Parathyroid adenoma (tissue), 2 donors: ENCODE data around the gene HOXD4.
A peak's percentile ranks its signal among the peaks of the same experiment; 100 is the strongest.

Experiments
- H2AFZ ChIP-seq: fragments of 300-600 bp; sonication (generic); one replicate; pipeline ENCODE4 v1.7.0; 2017; ENCODE audit warnings: antibody characterized with exemption, mild to moderate bottlenecking
- H3K27ac ChIP-seq: fragments of 300-600 bp; sonication (generic); one replicate; pipeline ENCODE4 v1.7.0; 2017
- H3K27me3 ChIP-seq: fragments of 300-600 bp; sonication (generic); one replicate; pipeline ENCODE4 v1.7.0; 2017; ENCODE audit warnings: low read length; ENCODE audit not compliant: control insufficient read depth, insufficient read depth
- H3K36me3 ChIP-seq: fragments of 300-600 bp; sonication (generic); one replicate; pipeline ENCODE4 v1.7.0; 2017; ENCODE audit warnings: low read length; ENCODE audit not compliant: control insufficient read depth, insufficient read depth
- H3K4me1 ChIP-seq: fragments of 300-600 bp; sonication (generic); one replicate; pipeline ENCODE4 v1.7.0; 2017; ENCODE audit warnings: control low read depth
- H3K4me2 ChIP-seq: fragments of 300-600 bp; sonication (generic); one replicate; pipeline ENCODE4 v1.7.0; 2017; ENCODE audit warnings: low read length
- H3K4me3 ChIP-seq: fragments of 300-600 bp; sonication (generic); one replicate; pipeline ENCODE4 v1.7.0; 2017; ENCODE audit warnings: low read depth, low read length
- H3K79me2 ChIP-seq: fragments of 300-600 bp; sonication (generic); one replicate; pipeline ENCODE4 v1.7.0; 2017; ENCODE audit warnings: control low read depth
- H3K9ac ChIP-seq: fragments of 300-600 bp; sonication (generic); one replicate; pipeline ENCODE4 v1.7.0; 2017; ENCODE audit warnings: mild to moderate bottlenecking
- H3K9me3 ChIP-seq: fragments of 300-600 bp; sonication (generic); one replicate; pipeline ENCODE4 v1.7.0; 2017; ENCODE audit warnings: low read length; ENCODE audit not compliant: control insufficient read depth
- TF ChIP-seq, protein P1 (sequence below): fragments of 300-600 bp; sonication (generic); IDR thresholded peaks from one replicate; pipeline ENCODE4 v1.7.0; 2017; ENCODE audit warnings: antibody characterized with exemption, mild to moderate bottlenecking
- donor health status: primary hyperparathyroidism.

Gene HOXD4

DNA sequence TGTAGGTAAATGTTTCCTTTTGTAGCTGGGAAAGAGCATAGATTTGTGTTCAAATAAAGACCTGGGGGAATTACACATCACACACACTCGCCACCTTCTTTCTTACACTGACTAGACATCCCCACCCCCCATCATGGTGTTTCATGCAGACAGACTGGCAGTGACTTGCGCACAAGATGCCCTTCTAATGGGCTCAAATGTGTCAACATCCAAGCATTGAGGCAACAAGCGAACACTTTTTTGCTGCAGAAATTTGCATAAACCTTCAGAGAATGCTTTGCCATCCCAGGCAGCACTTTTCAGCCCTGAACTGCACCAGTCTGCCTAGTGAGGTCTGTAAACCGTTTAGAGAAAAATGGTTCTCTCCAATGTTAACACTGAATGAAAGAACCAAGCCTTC is 17.3 kb upstream of the HOXD4 start:
- TF ChIP-seq, protein P1, sequence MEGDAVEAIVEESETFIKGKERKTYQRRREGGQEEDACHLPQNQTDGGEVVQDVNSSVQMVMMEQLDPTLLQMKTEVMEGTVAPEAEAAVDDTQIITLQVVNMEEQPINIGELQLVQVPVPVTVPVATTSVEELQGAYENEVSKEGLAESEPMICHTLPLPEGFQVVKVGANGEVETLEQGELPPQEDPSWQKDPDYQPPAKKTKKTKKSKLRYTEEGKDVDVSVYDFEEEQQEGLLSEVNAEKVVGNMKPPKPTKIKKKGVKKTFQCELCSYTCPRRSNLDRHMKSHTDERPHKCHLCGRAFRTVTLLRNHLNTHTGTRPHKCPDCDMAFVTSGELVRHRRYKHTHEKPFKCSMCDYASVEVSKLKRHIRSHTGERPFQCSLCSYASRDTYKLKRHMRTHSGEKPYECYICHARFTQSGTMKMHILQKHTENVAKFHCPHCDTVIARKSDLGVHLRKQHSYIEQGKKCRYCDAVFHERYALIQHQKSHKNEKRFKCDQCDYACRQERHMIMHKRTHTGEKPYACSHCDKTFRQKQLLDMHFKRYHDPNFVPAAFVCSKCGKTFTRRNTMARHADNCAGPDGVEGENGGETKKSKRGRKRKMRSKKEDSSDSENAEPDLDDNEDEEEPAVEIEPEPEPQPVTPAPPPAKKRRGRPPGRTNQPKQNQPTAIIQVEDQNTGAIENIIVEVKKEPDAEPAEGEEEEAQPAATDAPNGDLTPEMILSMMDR, result no peak

DNA sequence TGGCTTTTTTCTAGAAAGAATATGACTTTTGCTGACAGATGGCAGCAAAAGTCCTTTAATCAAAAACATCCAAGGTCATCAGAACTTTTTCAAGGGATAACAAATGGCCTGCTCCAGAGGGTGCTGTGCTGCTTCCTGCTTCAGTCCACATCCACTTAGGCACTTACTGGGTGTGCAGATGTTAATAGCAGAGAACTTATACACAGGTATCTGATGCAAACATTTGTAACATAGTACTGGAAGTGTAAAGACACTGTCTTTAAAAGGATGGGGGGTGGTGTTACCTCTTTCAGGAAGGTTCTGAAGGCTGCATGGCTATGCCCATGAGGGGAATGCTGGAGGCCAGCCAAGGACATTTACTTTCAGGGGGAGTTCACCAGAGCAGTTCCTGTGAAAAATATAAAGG is 16.3 kb upstream of the HOXD4 start:
- no peak overlapping the region for H3K4me2 ChIP-seq
- no peaks in the 10 kb centered on the region for H3K4me1 ChIP-seq
- H3K79me2 ChIP-seq, result no peaks in the 10 kb centered on the region
- no peak overlapping the region for H3K9ac ChIP-seq
- TF ChIP-seq, protein P1, result no peak
- H2AFZ ChIP-seq, result no peak overlapping the region
- H3K36me3 ChIP-seq, result no peaks in the 10 kb centered on the region
- H3K4me3 ChIP-seq, result no peak overlapping the region
- H3K27me3 ChIP-seq, result peaks cover 24% of the 10 kb centered on the region
- H3K9me3 ChIP-seq, result peaks cover 4% of the 10 kb centered on the region
- H3K27ac ChIP-seq, result no peak overlapping the region

More for the DNA sequence above, 17.3 kb upstream of the HOXD4 start:
- peaks cover 4% of the 10 kb centered on the region for H3K9me3 ChIP-seq
- peaks cover 24% of the 10 kb centered on the region for H3K27me3 ChIP-seq
- H3K9ac ChIP-seq, result no peak overlapping the region
- no peaks in the 10 kb centered on the region for H3K36me3 ChIP-seq
- no peaks in the 10 kb centered on the region for H3K79me2 ChIP-seq
- H2AFZ ChIP-seq, result no peak overlapping the region
- H3K27ac ChIP-seq, result no peak overlapping the region
- H3K4me3 ChIP-seq, result no peak overlapping the region
- no peak overlapping the region for H3K4me2 ChIP-seq
- H3K4me1 ChIP-seq, result no peaks in the 10 kb centered on the region

DNA sequence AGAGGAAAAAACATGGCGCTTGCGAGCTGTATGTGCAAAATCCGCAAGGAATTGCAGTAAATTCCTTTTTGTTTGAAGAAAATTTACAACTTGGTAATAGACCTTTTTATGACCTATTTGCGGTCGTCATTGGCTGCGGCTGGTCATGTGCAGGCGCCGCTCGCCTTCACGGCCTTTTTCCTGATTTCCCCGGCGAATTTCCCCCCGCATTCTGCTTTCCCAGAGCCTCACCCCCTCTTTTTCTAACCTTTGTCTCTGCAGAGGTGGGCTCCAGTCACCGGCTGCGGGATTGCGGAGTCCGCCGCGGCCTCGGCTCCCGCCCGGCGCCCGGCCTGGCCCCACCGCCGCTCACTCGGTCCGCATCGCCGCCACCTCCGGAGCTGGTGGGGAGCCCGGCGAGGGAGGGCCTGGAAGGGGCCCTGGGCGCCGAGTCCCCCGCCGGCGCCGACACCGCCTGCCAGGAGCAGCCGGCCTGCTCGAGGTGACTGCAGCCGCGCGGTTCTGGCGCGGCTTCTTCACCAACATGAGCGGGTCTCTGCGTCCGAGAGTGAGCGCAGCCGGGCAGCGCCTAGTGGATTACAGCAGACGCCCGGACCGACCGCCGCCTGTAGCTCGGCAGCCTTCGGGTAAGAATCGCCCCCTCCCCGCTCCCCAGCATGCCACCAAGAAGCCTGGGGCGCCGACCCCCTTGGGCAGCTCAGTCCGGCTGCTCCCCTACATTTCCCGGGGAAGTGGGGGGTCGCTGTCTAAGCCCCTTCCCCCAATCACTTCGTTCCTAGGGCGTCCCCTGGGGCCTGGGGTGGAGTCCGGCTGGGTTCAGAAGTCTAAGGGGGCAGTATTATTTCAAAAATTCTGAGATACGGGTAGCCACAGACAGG is 14.7 kb upstream of the HOXD4 start:
- Histone ChIP-seq H2AFZ (no peak overlapping the region), H3K9me3 (no peaks in the 10 kb centered on the region), H3K9ac (no peak overlapping the region), H3K27me3 (peaks cover 24% of the 10 kb centered on the region), H3K4me1 (no peaks in the 10 kb centered on the region), H3K4me3 (peak overlapping the region; percentile 33), H3K36me3 (no peaks in the 10 kb centered on the region), H3K4me2 (peak overlapping the region; percentile 18), H3K27ac (no peak overlapping the region), H3K79me2 (no peaks in the 10 kb centered on the region)
- TF ChIP-seq, protein P1, result no peak

DNA sequence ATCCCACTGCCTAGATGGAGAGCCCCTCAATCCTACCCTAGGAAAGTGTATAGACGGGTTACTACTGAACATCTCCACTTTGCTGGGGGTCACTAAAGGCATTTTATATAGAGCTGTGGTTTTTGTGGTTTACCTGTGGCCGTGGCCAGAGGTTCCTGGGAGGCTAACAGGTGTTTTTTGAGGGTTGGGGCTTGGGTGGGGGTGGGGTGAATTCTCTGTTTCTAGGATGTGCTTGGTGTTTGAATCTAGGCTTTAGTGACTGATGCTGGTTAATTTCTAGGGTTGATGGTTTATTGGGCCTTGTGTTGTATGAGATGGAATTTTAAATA is 14.1 kb upstream of the HOXD4 start:
- no peak overlapping the region for H2AFZ ChIP-seq
- no peak overlapping the region for H3K27ac ChIP-seq

More for the DNA sequence above, 14.1 kb upstream of the HOXD4 start:
- Histone ChIP-seq H3K27me3 (peaks cover 24% of the 10 kb centered on the region), H3K79me2 (no peaks in the 10 kb centered on the region), H3K36me3 (no peaks in the 10 kb centered on the region), H3K4me1 (no peaks in the 10 kb centered on the region), H3K4me3 (peak overlapping the region; percentile 33), H3K9me3 (no peaks in the 10 kb centered on the region), H3K4me2 (no peak overlapping the region), H3K9ac (no peak overlapping the region)
- TF ChIP-seq, protein P1, result no peak
